IMR-90 (cell line): ENCODE results near the gene AMN.

ENCODE experiments used
- POLR2A ChIP-seq: IDR thresholded peaks from 2 replicates; pipeline ENCODE4 v1.6.1; 2012; ENCODE audit warnings: mild to moderate bottlenecking, low read depth, low read length
- RAD21 ChIP-seq: IDR thresholded peaks from 2 replicates; pipeline ENCODE4 v1.6.1; 2012; ENCODE audit warnings: low read length, improper control_type of control experiment
- TF ChIP-seq, protein P1 (sequence below): conservative IDR thresholded peaks from 2 replicates; pipeline ENCODE4 v1.5.1; 2012; ENCODE audit warnings: mild to moderate bottlenecking, low read depth, low read length, improper control_type of control experiment
- TF ChIP-seq, protein P2 (sequence below): fragments of 150-350 bp; IDR thresholded peaks from 2 replicates; pipeline ENCODE4 v1.6.1; 2017; ENCODE audit warnings: mild to moderate bottlenecking, antibody characterized with exemption, low read length, low read depth
- TF ChIP-seq, protein P3 (sequence below): fragments of 150-350 bp; IDR thresholded peaks from 2 replicates; pipeline ENCODE4 v1.6.1; 2016; ENCODE audit warnings: low read depth, mild to moderate bottlenecking, low read length, moderate library complexity, borderline replicate concordance

DNA sequence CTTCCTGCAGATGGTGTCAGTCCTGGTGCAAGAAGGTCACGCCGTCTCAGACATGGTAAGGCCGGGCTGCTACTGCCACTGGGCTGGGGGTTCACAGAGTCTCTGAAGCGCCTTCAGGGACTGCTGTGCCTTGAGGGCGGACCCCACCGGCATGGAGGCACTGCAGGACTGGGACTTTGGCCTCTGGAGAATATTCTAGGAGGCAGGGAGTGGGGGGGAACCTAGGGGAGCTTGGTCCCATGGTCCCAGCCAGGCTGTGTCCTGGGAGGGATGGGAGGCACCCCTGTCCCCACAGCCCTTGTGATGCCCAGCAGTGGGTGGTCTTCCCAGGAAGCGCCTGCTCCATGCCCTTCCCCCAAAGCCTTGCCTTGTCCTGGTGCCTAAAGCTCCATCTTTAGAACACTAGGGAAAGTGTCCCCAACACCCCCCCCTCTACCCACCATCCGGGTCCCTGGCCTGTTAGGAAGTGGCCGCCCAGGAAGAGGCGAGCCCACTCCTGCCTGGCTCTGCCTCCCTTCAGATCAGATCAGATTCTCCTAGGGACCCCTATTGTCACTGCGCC lies 1.5 kb downstream of the AMN start:
- TF ChIP-seq, protein P1, sequence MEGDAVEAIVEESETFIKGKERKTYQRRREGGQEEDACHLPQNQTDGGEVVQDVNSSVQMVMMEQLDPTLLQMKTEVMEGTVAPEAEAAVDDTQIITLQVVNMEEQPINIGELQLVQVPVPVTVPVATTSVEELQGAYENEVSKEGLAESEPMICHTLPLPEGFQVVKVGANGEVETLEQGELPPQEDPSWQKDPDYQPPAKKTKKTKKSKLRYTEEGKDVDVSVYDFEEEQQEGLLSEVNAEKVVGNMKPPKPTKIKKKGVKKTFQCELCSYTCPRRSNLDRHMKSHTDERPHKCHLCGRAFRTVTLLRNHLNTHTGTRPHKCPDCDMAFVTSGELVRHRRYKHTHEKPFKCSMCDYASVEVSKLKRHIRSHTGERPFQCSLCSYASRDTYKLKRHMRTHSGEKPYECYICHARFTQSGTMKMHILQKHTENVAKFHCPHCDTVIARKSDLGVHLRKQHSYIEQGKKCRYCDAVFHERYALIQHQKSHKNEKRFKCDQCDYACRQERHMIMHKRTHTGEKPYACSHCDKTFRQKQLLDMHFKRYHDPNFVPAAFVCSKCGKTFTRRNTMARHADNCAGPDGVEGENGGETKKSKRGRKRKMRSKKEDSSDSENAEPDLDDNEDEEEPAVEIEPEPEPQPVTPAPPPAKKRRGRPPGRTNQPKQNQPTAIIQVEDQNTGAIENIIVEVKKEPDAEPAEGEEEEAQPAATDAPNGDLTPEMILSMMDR = no peak
- TF ChIP-seq RAD21 (no peak), POLR2A (no peak)
- TF ChIP-seq, protein P2, sequence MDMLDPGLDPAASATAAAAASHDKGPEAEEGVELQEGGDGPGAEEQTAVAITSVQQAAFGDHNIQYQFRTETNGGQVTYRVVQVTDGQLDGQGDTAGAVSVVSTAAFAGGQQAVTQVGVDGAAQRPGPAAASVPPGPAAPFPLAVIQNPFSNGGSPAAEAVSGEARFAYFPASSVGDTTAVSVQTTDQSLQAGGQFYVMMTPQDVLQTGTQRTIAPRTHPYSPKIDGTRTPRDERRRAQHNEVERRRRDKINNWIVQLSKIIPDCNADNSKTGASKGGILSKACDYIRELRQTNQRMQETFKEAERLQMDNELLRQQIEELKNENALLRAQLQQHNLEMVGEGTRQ = no peak
- TF ChIP-seq, protein P3, sequence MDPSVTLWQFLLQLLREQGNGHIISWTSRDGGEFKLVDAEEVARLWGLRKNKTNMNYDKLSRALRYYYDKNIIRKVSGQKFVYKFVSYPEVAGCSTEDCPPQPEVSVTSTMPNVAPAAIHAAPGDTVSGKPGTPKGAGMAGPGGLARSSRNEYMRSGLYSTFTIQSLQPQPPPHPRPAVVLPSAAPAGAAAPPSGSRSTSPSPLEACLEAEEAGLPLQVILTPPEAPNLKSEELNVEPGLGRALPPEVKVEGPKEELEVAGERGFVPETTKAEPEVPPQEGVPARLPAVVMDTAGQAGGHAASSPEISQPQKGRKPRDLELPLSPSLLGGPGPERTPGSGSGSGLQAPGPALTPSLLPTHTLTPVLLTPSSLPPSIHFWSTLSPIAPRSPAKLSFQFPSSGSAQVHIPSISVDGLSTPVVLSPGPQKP = no peak
